Right renal cortex interstitium (tissue), 3 donors: Measurements from ENCODE around the gene SLC22A14. TPM values are rescaled to one million over a fixed set of nuclear protein-coding genes. Genes with fewer than 3 reads are reported as not detected.

Experiments used
- polyA plus RNA-seq, 3 donors: library from polyadenylated mRNA; unstranded; fragments of 120-200 nt; gene quantifications; one replicate each; pipeline ENCODE4 v1.2.1, GENCODE V29; 2013; ENCODE audit not compliant: insufficient read length in 3 of 3

Gene SLC22A14
- polyA plus RNA-seq, 3 donors: 0.30 to 0.44 (median 0.37) TPM

Other genes with a start within 250 kb of the SLC22A14 start
- gene DLEC1, start 243.1 kb upstream of the SLC22A14 start, polyA plus RNA-seq: under 1 TPM; 0.55 to 0.75 (median 0.69) TPM
- 100 to 1,000 TPM; 121 to 145 (median 144) TPM for gene ACAA1, start 145.2 kb upstream of the SLC22A14 start, polyA plus RNA-seq
- 10 to 100 TPM; 27.9 to 30.0 (median 28.8) TPM for gene MYD88, start 143.6 kb upstream of the SLC22A14 start, polyA plus RNA-seq
- gene OXSR1, start 116.8 kb upstream of the SLC22A14 start, polyA plus RNA-seq: 10 to 100 TPM; 45.4 to 51.2 (median 47.7) TPM
- gene SLC22A13, start 16.5 kb upstream of the SLC22A14 start, polyA plus RNA-seq: 1 to 10 TPM; 1.7 to 3.4 (median 2.4) TPM
- 10 to 100 TPM in 1 of 3 donors, 1 to 10 TPM in 2; 8.8 to 10.4 (median 8.8) TPM for gene XYLB, start 64.5 kb downstream of the SLC22A14 start, polyA plus RNA-seq
- 10 to 100 TPM; 15.4 to 16.9 (median 15.7) TPM for gene ACVR2B, start 171.6 kb downstream of the SLC22A14 start, polyA plus RNA-seq
- 10 to 100 TPM; 11.4 to 16.0 (median 11.5) TPM for gene EXOG, start 214.0 kb downstream of the SLC22A14 start, polyA plus RNA-seq